Esophagus squamous epithelium (tissue), 4 donors: ENCODE data around the gene ABCC9.

Experiments used
- CTCF ChIP-seq, 6 experiments: fragments of 450-650 bp in 4 of 6; fragments of 200-600 bp in 2 of 6; sonication (generic) in 2 of 6; IDR thresholded peaks; one replicate each; pipeline ENCODE4 v1.5.1; 2016 to 2019; ENCODE audit warnings: antibody characterized with exemption in 6 of 6, mild to moderate bottlenecking in 4 of 6, moderate library complexity in 4 of 6
- POLR2A ChIP-seq, 4 donors: fragments of 450-650 bp; IDR thresholded peaks; one replicate each; pipeline ENCODE4 v1.6.1; 2017; ENCODE audit warnings: antibody characterized with exemption in 4 of 4, mild to moderate bottlenecking in 4 of 4, moderate library complexity in 3 of 4

GRCh38 chr12:21921436-21921835 is 19.8 kb downstream of the ABCC9 start:
- TF ChIP-seq CTCF (IDR thresholded peaks at IDR 0.05) (no peak), POLR2A (IDR thresholded peaks at IDR 0.05) (no peak)
